GM19328 (cell line): ENCODE data around the gene SMPDL3B.

Experiments
- ATAC-seq: cut with Tn5 transposase; IDR thresholded peaks from one replicate; pipeline ENCODE4 v1.9.1; 2021; ENCODE audit warnings: mild to moderate bottlenecking, moderate library complexity; ENCODE audit not compliant: unreplicated experiment

Gene SMPDL3B

DNA sequence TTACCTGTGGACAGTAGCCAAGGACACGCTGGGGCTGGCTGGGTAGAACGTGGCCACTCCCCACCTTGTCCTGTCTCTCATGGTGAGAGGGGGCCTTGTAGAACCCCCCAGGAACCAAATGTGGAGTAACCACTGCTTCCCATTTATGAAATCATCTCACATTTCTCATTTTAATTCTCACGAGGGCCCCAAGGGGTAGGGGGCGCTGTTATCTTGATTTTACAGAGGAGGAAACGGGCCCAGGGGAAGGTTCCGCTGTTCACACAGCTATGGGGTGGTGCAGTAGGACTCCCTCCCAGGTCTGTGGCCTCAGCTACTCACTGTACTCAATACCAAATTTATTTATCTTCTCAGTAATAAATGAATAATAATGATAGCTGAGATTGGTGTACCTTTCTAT, 5.5 kb downstream of the SMPDL3B start:
- ATAC-seq: no peak

DNA sequence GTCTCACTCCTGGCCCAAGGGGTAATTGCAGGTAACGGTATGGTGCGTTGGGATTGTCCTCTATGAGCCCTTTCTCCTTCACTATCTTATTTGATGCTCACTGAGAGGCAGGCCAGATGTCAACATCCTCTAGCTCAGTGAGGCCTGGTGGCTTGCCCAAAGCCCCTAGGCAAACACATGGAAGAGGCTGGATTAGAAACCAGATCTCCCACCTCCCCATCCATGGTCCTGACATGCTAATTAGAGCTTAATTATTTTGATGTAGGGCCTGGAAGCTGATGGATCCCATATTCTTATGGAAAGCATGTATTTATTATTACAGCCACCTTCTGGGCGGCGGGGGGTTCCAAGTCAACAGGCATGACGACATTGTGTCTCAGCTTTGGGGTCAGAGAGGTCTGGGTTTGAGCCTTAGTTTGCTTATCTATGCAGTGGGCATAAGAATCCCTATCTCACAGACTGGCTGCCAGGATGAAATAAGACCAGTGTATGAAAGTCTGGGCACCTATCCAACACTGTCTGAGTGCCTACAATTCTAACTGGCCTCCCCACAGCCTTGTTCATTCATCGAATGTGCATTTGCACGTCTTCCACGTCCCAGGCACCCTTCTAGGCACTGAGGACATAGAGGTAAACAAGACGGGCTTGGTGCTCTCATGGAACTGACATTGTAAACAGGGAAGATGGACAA, 6.2 kb downstream of the SMPDL3B start:
- ATAC-seq: no peak

DNA sequence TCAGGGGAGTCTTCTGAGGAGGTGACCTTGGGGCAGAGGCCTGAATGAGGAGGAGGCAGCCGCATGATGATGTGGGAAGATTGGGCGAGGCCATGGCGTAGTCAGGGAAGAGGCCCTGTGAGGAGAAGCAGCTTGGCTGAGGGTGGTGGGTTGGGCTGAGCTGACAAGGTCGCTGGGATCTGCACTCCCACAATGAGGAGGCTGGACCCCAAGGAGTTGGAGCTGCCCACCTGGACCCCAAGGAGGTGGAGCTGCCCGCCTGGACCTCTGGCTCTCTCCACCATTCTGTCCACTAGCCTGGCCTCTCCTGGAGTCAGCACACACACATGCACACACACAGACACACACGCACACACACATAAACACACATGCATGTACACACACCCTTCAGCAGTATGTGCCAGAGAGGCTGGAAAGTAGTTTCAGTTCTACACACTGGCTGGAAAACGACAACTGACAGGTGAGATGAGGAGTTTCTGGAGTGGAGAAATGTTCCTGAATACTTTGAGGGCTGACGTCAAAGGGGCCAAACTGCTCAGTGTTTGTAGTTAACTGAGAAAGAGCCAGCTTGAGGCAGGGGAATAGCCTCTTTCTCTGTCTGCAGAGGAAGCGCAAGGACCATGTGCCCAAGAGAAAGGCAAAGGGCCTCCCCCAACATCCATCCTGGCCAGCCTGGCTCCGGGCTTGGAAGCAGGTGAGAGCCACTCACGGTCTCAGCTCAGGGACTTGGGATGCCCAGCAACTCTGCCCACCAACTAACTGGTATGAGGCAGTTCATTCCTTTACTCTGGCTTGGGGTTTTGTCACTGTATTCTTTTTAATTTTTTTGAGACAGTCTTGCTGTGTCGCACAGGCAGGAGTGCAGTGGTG, 7.1 kb downstream of the SMPDL3B start:
- ATAC-seq: no peak

DNA sequence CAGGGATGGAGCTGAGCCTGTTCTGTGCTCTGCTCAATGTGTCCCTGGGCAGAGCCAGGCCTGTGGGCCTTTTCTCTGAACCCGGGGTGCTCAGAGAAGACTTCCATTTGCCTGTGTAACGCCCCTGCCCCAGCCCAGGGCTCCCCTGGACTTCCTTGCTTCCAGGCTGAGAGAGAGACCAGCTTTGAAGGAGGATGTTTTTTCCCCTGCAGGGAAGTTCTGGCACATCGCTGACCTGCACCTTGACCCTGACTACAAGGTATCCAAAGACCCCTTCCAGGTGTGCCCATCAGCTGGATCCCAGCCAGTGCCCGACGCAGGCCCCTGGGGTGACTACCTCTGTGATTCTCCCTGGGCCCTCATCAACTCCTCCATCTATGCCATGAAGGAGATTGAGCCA, 10.2 kb downstream of the SMPDL3B start:
- no peak for ATAC-seq

DNA sequence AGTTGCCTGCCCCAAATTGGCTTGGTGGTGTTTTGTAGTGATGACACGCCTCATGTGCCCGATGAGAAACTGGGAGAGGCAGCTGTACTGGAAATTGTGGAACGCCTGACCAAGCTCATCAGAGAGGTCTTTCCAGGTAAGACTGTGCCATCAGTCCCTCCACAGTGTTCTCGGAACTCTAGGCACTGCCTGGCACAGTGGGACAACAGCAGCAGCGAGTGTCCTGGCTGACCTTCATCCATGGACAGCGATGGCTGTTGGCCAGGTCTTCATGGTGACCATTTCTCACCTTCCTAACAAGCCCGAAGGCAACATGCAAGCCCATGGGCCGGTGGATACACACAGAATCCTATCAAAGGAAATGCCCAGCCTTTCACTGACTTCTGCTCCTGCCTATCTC, 14.2 kb downstream of the SMPDL3B start:
- ATAC-seq: no peak

DNA sequence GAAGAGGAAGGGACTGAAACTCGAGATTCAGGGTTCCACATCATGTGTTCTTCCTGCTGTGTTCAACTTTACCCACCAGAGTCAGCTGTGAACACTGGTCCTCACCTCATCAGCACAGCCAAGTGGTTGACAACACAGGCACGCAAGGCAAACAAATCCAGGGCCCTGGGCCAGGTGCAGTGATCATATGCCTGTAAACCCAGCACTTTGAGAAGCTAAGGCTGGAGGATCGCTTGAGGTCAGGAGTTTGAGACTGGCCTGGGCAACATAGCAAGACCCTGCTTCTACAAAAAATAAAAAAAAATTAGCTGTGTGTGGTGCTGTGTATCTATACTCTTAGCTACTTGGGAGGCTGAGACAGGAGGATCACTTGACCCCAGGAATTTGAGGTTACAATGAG, 16.6 kb downstream of the SMPDL3B start:
- no peak for ATAC-seq

DNA sequence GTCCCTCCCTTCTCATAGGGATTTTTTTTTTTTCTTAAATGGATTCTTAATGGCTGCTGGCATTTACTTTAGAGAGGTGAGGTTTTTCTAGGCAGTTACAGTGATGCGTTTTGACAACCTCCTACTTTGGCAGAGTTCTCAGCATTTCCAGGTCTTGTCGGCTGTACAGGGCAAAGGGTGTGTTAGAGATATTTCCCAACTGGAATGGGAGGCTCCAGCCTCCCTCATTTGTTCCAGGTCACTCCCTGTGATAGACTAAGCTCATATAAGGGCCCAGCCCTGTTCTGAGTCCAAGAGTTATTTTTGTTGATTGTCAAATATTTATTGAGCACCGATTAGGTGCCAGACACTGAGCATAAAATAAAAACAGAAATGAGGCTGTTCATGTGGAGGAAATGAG, 17.3 kb downstream of the SMPDL3B start:
- no peak for ATAC-seq

DNA sequence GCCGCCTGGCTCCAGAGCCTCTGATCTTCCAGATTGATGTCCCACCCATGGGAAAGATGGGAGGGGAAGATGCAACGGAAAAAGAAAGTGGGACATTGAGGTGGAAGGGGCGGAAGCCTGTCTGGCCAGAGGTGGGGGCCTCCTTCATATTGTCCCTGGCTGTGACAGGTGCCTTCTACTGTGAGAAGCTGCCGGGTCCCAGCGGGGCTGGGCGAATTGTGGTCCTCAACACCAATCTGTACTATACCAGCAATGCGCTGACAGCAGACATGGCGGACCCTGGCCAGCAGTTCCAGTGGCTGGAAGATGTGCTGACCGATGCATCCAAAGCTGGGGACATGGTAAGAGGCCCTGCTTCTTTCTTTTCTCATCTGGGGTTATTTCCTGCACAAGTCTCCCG, 19.4 kb downstream of the SMPDL3B start:
- ATAC-seq: no peak

DNA sequence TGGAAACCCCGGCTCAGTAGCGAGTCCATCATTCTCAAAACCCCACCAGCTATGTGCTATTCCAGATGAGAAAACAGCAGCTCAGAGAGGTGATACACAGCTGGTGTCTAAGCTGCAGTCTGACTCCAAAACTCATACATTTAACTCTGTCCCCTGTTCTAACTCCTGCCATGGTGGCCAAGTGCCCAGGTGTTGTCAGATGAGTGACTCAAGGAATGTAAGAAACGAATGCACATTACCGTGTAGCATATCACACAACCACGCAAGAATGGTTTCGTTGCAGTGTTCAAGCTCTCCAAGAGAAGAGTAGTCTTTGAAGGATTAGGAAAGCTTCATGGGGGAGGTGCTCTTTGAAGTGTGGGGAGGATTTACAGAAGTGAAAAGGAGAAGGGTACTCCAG, 20.3 kb downstream of the SMPDL3B start:
- ATAC-seq: no peak

DNA sequence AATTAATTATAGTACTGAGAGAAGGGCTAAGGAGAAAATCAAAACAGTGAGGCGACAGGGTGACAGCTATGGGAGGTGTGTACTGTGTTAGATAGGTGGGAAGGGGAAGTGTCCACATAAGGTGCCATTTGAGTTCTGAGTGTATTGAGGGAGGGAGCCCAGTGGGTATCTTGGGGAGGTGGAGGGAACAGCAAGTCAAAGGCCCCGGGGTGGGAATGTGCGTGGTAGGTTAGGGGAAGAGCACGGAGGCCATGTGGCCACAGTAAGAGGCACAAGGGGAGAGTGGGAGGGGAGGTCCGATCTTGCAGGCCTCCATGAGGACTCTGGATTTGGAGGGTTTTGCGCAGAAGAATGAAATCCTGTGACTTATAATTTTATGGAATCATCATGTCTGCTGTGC, 22.0 kb downstream of the SMPDL3B start:
- no peak for ATAC-seq

DNA sequence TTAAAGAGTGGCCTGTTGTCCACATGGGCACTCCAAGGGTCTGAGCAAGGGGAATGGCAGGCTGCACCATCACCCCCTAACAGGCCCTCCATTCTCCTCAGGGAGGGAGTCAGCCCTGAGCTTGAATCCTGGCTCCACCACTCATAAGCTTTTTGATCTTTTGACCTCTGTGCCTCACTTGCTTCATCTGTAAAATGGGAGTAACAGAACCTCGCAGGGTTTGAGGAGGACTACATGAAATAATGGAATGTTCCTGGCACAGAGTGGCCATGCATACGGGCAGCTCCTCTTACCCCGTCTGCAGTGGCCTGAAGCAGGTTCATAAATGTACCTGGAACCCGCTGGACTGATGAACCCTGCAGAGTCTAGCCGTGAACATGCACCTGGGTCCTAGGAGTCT, 22.9 kb downstream of the SMPDL3B start:
- no peak for ATAC-seq

DNA sequence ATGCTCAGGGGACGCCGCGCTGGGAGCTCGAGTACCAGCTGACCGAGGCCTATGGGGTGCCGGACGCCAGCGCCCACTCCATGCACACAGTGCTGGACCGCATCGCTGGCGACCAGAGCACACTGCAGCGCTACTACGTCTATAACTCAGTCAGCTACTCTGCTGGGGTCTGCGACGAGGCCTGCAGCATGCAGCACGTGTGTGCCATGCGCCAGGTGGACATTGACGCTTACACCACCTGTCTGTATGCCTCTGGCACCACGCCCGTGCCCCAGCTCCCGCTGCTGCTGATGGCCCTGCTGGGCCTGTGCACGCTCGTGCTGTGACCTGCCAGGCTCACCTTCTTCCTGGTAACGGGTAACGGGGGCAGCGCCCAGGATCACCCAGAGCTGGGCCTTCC, 23.7 kb downstream of the SMPDL3B start:
- ATAC-seq: no peak

DNA sequence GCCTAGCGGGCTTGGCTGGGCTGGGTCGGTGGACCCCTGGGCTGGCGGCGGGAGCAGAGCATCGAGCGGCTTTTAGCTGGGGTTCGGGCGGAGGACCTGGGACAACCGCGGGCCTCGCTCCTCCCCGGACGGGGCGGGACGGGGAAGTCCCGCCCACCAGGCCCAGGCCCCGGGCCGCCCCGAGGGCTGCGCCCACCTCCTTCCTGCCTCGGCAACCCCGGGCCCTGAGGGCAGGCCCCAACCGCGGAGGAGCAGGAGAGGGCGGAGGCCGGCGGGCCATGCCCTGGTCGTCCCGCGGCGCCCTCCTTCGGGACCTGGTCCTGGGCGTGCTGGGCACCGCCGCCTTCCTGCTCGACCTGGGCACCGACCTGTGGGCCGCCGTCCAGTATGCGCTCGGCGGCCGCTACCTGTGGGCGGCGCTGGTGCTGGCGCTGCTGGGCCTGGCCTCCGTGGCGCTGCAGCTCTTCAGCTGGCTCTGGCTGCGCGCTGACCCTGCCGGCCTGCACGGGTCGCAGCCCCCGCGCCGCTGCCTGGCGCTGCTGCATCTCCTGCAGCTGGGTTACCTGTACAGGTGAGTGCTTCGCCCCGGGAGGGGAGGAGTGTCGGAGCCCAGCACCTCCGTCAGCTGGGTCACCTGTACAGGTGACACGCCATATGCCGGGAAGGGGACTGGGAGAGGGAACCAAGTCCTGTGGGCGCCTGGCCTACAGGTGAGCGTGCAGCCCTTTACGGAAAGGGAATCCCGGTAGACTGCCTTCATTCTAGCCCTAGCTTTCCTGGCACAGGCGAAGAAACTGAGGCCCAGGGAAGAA, 25.2 kb downstream of the SMPDL3B start, which contains the start of gene XKR8:
Gene XKR8, plus strand, starts transcription at position 182 of the 812 bp plus-strand sequence. Its CDS starts 97 bp downstream, at position 279.
- ATAC-seq: peak; percentile 93

DNA sequence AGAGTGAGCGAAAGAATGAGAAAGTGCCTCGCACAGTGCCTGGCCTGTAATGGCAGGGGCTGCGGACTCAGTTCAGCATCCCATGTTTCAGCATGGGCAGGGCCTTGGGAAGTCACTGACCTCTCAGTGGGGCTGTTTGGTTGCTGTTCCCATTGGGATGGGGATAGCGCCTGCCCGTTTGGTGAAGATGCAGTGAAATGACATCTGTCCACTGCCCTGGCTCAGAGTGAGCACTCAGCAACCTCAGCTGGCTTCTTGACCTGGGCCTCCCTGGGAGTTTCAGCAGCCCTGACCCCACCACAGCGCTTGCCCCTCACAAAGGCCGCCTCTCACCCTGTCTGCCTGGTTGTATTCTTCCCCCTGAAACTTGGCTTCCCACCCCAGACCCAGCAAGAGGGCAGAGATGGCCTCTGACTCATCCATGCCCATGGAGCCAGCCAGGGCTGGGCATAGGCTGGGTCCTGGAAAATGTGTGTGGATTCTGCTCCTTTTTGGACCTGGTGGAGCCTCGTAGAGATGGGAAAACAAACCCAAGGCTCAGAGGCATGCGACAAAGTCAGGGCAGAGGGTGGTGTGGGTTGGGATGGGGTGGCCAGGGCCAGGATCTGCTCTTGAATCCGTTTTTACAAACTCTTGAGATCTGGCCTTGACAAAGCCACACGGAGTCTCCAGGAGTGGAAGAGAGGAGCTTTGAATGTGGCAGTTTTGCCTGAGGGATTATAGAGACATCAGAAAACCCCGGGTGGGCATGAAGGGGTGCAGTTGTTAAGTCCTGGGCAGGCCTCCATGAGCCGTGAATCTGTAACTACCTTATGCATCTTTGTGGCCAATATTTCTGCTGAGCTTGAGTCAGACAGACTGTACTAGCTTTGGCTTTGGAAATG, 26.2 kb downstream of the SMPDL3B start:
- no peak for ATAC-seq

DNA sequence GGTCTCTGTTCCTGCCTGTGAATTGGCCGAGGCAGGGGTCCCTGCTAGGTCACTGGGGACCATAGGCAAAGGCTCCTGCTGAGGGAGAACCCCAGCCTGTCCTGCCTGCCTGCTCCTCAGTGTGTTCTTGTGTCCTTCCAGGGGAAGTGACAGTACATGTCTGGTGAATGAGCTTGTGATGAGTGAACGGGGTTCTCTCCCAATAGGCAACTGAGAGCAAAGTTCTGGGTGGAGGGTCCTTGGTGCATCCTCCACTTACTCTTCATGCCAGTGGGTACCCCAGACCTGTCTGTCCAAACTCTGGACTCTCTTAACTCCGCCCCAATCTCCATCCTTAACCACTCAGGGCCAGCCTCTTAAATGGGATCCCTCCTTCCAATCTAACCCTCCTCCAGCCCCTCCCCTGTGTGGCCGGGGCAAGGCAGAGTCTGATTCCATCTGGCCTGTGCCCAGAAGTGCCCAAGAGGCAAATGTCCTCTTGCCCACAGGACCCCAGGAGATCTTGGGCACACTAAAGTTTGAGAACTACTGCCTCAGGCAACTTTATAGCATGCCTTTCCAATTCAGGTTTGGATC, 26.9 kb downstream of the SMPDL3B start:
- ATAC-seq: no peak

DNA sequence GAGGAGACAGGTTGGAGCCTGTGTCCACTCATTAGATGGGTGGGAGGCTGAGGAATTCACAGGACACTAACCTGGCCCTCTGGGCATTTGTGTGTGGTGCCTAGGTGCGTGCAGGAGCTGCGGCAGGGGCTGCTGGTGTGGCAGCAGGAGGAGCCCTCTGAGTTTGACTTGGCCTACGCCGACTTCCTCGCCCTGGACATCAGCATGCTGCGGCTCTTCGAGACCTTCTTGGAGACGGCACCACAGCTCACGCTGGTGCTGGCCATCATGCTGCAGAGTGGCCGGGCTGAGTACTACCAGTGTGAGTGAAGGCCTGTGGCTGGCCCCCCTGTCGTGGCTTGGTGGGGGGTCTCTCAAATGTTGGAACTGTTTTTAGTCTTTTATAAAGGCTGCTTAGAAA, 28.6 kb downstream of the SMPDL3B start:
- ATAC-seq: no peak

DNA sequence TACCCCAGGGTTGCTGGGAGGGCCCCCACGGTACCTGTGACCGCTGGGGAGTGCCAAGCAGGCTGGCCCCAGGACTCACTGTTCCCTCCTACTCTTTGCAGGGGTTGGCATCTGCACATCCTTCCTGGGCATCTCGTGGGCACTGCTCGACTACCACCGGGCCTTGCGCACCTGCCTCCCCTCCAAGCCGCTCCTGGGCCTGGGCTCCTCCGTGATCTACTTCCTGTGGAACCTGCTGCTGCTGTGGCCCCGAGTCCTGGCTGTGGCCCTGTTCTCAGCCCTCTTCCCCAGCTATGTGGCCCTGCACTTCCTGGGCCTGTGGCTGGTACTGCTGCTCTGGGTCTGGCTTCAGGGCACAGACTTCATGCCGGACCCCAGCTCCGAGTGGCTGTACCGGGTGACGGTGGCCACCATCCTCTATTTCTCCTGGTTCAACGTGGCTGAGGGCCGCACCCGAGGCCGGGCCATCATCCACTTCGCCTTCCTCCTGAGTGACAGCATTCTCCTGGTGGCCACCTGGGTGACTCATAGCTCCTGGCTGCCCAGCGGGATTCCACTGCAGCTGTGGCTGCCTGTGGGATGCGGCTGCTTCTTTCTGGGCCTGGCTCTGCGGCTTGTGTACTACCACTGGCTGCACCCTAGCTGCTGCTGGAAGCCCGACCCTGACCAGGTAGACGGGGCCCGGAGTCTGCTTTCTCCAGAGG, 31.8 kb downstream of the SMPDL3B start:
- ATAC-seq: no peak

DNA sequence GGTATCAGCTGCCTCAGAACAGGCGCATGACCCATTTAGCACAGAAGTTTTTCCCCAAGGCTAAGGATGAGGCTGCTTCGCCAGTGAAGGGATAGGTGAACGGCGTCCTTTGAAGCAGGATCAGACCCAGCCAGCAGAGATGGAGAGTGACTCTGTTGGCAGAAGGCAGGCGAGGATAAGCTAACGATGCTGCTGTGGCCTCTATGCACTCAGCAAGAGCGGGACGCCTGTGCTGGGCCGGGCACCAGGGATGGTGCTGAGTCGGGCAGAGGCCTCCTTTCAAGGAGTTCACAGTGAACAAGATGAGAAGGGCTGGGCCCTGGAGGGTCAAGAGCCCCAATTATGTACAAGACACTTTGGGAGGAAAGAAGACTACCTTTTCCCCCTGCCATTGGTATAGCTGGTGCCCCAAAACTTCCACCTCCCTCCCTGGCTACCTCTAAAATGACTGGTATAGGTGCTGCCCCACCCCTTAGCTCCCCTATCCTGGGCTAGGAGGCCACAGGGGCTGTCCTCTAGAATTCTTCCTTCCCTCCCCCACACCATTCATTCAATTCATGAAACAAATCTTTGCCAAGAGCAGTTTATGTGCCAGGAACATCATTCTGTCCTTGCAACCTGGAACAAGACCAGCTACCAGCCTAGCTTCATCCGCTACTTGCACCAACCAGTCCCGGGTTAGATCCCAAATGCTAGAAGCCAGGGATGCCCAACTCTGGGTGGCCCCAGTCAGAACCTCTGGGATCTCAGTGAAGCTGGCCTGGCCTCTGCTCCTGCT, 32.5 kb downstream of the SMPDL3B start:
- no peak for ATAC-seq
